Measurements from ENCODE around the gene ARHGAP8.

- TF ChIP-seq POLR2A (IDR thresholded peaks at IDR 0.05): no peak
- TF ChIP-seq, protein P1, sequence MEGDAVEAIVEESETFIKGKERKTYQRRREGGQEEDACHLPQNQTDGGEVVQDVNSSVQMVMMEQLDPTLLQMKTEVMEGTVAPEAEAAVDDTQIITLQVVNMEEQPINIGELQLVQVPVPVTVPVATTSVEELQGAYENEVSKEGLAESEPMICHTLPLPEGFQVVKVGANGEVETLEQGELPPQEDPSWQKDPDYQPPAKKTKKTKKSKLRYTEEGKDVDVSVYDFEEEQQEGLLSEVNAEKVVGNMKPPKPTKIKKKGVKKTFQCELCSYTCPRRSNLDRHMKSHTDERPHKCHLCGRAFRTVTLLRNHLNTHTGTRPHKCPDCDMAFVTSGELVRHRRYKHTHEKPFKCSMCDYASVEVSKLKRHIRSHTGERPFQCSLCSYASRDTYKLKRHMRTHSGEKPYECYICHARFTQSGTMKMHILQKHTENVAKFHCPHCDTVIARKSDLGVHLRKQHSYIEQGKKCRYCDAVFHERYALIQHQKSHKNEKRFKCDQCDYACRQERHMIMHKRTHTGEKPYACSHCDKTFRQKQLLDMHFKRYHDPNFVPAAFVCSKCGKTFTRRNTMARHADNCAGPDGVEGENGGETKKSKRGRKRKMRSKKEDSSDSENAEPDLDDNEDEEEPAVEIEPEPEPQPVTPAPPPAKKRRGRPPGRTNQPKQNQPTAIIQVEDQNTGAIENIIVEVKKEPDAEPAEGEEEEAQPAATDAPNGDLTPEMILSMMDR (IDR thresholded peaks at IDR 0.05): no peak
- no peak for TF ChIP-seq POLR2AphosphoS5 (IDR thresholded peaks at IDR 0.05)
These were observed 25.2 kb upstream of the ARHGAP8 start for GRCh38 chr22:44727148-44727547.

Measured in prostate gland (tissue), 2 donors.